ENCODE results near the gene IL1A.

The IL1A gene

GRCh38 chr2:112728029-112728362 is 56.3 kb downstream of the IL1A start:
- Histone ChIP-seq H3K79me2 (ENCODE audit: insufficient read depth, low read depth) (no peaks in the 10 kb centered on the region), H3K4me2 (no peak overlapping the region), H3K4me1 (ENCODE audit: low read depth, poor library complexity, severe bottlenecking) (no peaks in the 10 kb centered on the region), H2AFZ (ENCODE audit: low read depth) (no peak overlapping the region), H3K27me3 (ENCODE audit: insufficient read depth, low read depth) (no peaks in the 10 kb centered on the region), H3K4me3 (IDR thresholded peaks at IDR 0.05; ENCODE audit: insufficient read depth, low read depth, low read length) (no peak overlapping the region), H3K27ac (no peak overlapping the region), H3K9ac (no peak overlapping the region), H4K20me1 (ENCODE audit: insufficient read depth) (no peaks in the 10 kb centered on the region), H3K36me3 (ENCODE audit: insufficient read depth) (no peaks in the 10 kb centered on the region)
- TF ChIP-seq CTCF (conservative IDR thresholded peaks at IDR 0.05; ENCODE audit: low read depth, low read length) = no peak

- Histone ChIP-seq H3K79me2 (ENCODE audit: insufficient read depth, low read depth) (no peaks in the 10 kb centered on the region), H2AFZ (ENCODE audit: low read depth) (no peak overlapping the region), H3K27me3 (ENCODE audit: insufficient read depth, low read depth) (no peaks in the 10 kb centered on the region), H3K27ac (no peak overlapping the region), H3K4me3 (IDR thresholded peaks at IDR 0.05; ENCODE audit: insufficient read depth, low read depth, low read length) (no peak overlapping the region), H3K4me1 (ENCODE audit: low read depth, poor library complexity, severe bottlenecking) (no peaks in the 10 kb centered on the region), H3K9ac (no peak overlapping the region), H3K36me3 (ENCODE audit: insufficient read depth) (no peaks in the 10 kb centered on the region), H3K4me2 (no peak overlapping the region), H4K20me1 (ENCODE audit: insufficient read depth) (no peaks in the 10 kb centered on the region)
- TF ChIP-seq CTCF (conservative IDR thresholded peaks at IDR 0.05; ENCODE audit: low read depth, low read length) = no peak
These were observed 56.8 kb downstream of the IL1A start for GRCh38 chr2:112727276-112728028.

- no peaks in the 10 kb centered on the region for H3K79me2 ChIP-seq (ENCODE audit: insufficient read depth, low read depth)
- H2AFZ ChIP-seq (ENCODE audit: low read depth) = peak overlapping the region; percentile 59
- H3K4me3 ChIP-seq (IDR thresholded peaks at IDR 0.05; ENCODE audit: insufficient read depth, low read depth, low read length) = no peak overlapping the region
- no peak overlapping the region for H3K9ac ChIP-seq
- no peak overlapping the region for H3K27ac ChIP-seq
- no peaks in the 10 kb centered on the region for H4K20me1 ChIP-seq (ENCODE audit: insufficient read depth)
- no peaks in the 10 kb centered on the region for H3K27me3 ChIP-seq (ENCODE audit: insufficient read depth, low read depth)
- no peak overlapping the region for H3K4me2 ChIP-seq
- TF ChIP-seq CTCF (conservative IDR thresholded peaks at IDR 0.05; ENCODE audit: low read depth, low read length) = peak; percentile 86
- H3K4me1 ChIP-seq (ENCODE audit: low read depth, poor library complexity, severe bottlenecking) = no peaks in the 10 kb centered on the region
- no peaks in the 10 kb centered on the region for H3K36me3 ChIP-seq (ENCODE audit: insufficient read depth)
These were observed 57.7 kb downstream of the IL1A start for GRCh38 chr2:112726487-112727190.

- Histone ChIP-seq H3K4me1 (ENCODE audit: low read depth, poor library complexity, severe bottlenecking) (no peaks in the 10 kb centered on the region), H3K4me3 (IDR thresholded peaks at IDR 0.05; ENCODE audit: insufficient read depth, low read depth, low read length) (no peak overlapping the region), H3K9ac (no peak overlapping the region), H3K79me2 (ENCODE audit: insufficient read depth, low read depth) (no peaks in the 10 kb centered on the region), H3K27ac (no peak overlapping the region), H3K36me3 (ENCODE audit: insufficient read depth) (no peaks in the 10 kb centered on the region), H2AFZ (ENCODE audit: low read depth) (no peak overlapping the region; the same call in 1 of the 2 replicates), H4K20me1 (ENCODE audit: insufficient read depth) (no peaks in the 10 kb centered on the region), H3K4me2 (no peak overlapping the region), H3K27me3 (ENCODE audit: insufficient read depth, low read depth) (no peaks in the 10 kb centered on the region)
- TF ChIP-seq CTCF (conservative IDR thresholded peaks at IDR 0.05; ENCODE audit: low read depth, low read length) = no peak
These were observed 58.5 kb downstream of the IL1A start for GRCh38 chr2:112725545-112726457.
